ENCODE measurements around the gene ZC3H18. TPM values are rescaled to one million over a fixed set of nuclear protein-coding genes. Genes with fewer than 3 reads are reported as not detected.

ZC3H18 gene
- total RNA-seq, 1 donor from 2014 or later = 21.3 TPM

- peaks cover 33% of the 10 kb centered on the region for H3K36me3 ChIP-seq
- DNase-seq = no peak
Observed at GRCh38 chr16:88633684-88634140, 63.5 kb downstream of the ZC3H18 start.

GRCh38 chr16:88634141-88634993, 64.2 kb downstream of the ZC3H18 start:
- peak overlapping the region; percentile 65 for H3K4me3 ChIP-seq
- no peaks in the 10 kb centered on the region for H3K9me3 ChIP-seq (replicated peaks)
- DNase-seq = peak; percentile 52
- H3K36me3 ChIP-seq = peaks cover 33% of the 10 kb centered on the region
- intact Hi-C loops (cut with micrococcal nuclease) = no loop called here
- no peak overlapping the region for H3K27ac ChIP-seq (replicated peaks)
- peaks cover 47% of the 10 kb centered on the region for H3K27me3 ChIP-seq (ENCODE audit: low read depth)
- peaks cover 31% of the 10 kb centered on the region for H3K4me1 ChIP-seq
- TF ChIP-seq, protein P1, sequence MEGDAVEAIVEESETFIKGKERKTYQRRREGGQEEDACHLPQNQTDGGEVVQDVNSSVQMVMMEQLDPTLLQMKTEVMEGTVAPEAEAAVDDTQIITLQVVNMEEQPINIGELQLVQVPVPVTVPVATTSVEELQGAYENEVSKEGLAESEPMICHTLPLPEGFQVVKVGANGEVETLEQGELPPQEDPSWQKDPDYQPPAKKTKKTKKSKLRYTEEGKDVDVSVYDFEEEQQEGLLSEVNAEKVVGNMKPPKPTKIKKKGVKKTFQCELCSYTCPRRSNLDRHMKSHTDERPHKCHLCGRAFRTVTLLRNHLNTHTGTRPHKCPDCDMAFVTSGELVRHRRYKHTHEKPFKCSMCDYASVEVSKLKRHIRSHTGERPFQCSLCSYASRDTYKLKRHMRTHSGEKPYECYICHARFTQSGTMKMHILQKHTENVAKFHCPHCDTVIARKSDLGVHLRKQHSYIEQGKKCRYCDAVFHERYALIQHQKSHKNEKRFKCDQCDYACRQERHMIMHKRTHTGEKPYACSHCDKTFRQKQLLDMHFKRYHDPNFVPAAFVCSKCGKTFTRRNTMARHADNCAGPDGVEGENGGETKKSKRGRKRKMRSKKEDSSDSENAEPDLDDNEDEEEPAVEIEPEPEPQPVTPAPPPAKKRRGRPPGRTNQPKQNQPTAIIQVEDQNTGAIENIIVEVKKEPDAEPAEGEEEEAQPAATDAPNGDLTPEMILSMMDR (IDR thresholded peaks at IDR 0.05; ENCODE audit: borderline replicate concordance) = no peak

More at GRCh38 chr16:88633684-88634140, 63.5 kb downstream of the ZC3H18 start:
- Histone ChIP-seq H3K4me1 (peaks cover 38% of the 10 kb centered on the region), H3K9me3 (replicated peaks) (no peaks in the 10 kb centered on the region), H3K27ac (replicated peaks) (no peak overlapping the region), H3K27me3 (ENCODE audit: low read depth) (peaks cover 40% of the 10 kb centered on the region), H3K4me3 (peak overlapping the region; percentile 65)
- TF ChIP-seq, protein P1 (IDR thresholded peaks at IDR 0.05; ENCODE audit: borderline replicate concordance) = peak; percentile 38
- intact Hi-C loops (cut with micrococcal nuclease) = no loop called here

GRCh38 chr16:88634994-88635670, 64.9 kb downstream of the ZC3H18 start:
- intact Hi-C loops (cut with micrococcal nuclease) = no loop called here
- Histone ChIP-seq H3K36me3 (peaks cover 26% of the 10 kb centered on the region), H3K27me3 (ENCODE audit: low read depth) (peaks cover 55% of the 10 kb centered on the region), H3K27ac (replicated peaks) (no peak overlapping the region), H3K4me1 (peaks cover 26% of the 10 kb centered on the region), H3K4me3 (peak overlapping the region; percentile 65), H3K9me3 (replicated peaks) (no peaks in the 10 kb centered on the region)
- TF ChIP-seq, protein P1 (IDR thresholded peaks at IDR 0.05; ENCODE audit: borderline replicate concordance) = no peak
- no peak for DNase-seq

DNA sequence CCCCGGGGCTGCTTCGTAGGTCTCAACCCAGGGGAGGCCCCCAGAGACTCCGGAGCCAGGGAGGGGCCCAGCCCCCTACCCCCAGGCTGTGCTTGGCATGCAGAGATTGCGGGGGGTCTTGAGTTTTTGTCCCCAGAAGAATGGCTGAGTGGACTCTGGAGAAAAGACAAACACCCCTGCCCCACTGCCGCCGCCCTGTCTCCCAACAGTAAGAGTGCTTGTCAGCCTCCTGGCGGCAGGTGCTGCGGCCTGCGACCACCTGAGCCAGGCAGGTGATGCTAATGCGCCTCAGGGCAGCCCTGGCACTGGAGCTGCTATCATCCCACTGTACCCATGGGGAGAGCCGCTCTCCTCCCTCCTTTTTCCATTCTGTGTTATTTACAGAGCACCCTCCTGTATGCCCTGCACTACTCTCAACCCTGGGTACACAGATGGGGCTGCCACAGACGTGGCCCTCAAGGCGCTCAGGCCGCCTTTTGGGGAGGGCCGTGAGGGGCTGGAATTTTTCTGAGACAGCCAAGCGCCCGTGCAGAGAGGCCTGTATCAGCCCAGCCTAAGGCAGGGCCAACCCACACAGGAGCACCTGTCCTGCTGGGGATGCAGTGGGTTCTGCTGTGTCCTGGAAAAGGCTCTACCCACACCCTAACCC, 65.6 kb downstream of the ZC3H18 start:
- no peak overlapping the region for H3K4me3 ChIP-seq
- H3K27ac ChIP-seq (replicated peaks) = no peak overlapping the region
- peaks cover 19% of the 10 kb centered on the region for H3K4me1 ChIP-seq
- H3K9me3 ChIP-seq (replicated peaks) = no peaks in the 10 kb centered on the region
- no peak for DNase-seq
- peaks cover 61% of the 10 kb centered on the region for H3K27me3 ChIP-seq (ENCODE audit: low read depth)
- peaks cover 19% of the 10 kb centered on the region for H3K36me3 ChIP-seq
- intact Hi-C loops (cut with micrococcal nuclease) = no loop called here
- TF ChIP-seq, protein P1 (IDR thresholded peaks at IDR 0.05; ENCODE audit: borderline replicate concordance) = no peak

DNA sequence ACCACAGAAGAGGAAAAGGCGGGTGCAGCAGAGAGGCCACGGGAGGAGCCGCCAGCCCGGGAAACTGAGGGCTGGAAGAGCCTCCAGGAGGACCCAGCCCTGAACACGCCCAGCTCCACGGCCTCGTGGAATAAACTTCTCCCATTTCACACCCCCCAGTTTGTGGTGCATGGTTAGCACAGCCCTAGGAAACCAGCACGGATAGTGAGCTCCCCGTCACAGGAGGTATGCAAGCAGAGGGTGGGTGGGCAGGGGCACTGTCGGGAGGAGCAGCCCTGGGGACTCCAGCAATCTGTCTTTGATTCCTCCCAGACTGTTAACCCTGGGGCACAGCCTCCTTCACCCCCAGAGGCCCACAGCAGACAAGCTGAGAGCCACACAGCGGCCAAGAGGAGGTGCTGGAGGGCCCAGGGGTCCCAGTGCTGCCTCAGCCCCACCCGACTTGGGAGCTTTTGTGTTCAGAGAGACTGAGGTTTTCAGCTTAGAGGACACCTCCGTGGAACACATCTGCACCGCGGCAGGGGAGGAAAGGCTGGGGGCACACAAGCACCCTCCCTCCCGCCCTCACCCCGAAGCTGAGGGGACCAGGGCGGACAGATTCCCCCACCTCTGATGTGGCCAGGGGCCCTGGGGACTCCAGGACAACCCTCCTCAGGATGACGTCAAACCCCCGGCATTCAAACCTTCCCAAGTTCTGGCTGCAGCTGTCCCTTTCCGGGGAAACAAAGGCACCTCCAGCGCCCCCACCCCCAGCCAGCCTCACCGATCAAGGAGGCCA, 66.5 kb downstream of the ZC3H18 start:
- intact Hi-C loops (cut with micrococcal nuclease) = no loop called here
- Histone ChIP-seq H3K4me3 (no peak overlapping the region), H3K9me3 (replicated peaks) (no peaks in the 10 kb centered on the region), H3K36me3 (peaks cover 10% of the 10 kb centered on the region), H3K4me1 (peaks cover 18% of the 10 kb centered on the region), H3K27me3 (ENCODE audit: low read depth) (peaks cover 68% of the 10 kb centered on the region), H3K27ac (replicated peaks) (no peak overlapping the region)
- TF ChIP-seq, protein P1 (IDR thresholded peaks at IDR 0.05; ENCODE audit: borderline replicate concordance) = no peak
- no peak for DNase-seq

Data from left ventricle myocardium inferior (tissue), 1 donor.